ENCODE data around the gene PSMB3.

DNA sequence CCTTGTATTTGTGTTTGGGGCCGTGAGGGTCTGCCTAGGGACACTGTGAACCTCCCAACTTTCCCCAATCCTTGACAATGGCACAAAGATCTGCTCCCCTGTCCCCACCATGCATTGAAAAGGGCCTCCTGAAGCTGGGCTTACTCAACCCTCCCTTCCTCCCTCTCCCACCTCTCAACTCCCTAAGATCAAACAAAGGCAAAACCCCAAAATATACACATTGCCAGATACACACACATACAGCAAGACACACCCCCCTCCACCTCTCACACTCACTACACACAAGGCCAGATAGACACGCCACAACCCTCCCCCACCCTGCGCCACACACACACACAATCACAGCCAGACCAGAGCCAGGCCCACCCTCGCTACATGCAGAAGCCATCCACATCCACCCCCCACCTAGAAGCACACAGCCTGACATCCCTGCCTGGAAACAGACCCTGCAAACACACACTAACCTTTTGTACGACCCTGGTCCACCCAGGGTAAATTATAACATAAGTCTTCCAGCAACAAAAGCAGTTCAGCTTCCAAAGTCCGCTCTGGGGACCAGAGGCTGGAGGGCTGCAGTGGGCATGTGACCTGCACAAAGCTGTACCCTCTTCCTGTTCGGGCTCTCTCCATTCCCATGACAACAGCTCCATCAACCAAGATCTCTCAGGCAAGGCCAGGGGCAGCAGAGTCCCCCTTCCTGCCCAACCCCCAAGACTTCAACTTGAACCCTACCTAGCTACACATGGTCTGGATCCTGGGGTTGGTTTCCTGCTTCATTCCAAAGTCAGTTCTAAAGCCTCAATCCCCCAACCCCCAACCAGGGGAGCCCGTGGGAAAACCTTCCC, 6.3 kb upstream of the PSMB3 start:
- TF ChIP-seq SIN3A (IDR thresholded peaks at IDR 0.05; ENCODE audit: borderline replicate concordance in 2 of 2, control insufficient read depth in 1 of 2, low read depth in 2 of 2, low read length in 2 of 2): no peak
- no peak for TF ChIP-seq ZNF133 (CRISPR knock-in tag; IDR thresholded peaks at IDR 0.05)
- no peak for TF ChIP-seq JUND (IDR thresholded peaks at IDR 0.05; ENCODE audit: borderline replicate concordance, low read depth, low read length)
- TF ChIP-seq JUND (tag; IDR thresholded peaks at IDR 0.05; ENCODE audit: borderline replicate concordance, low read depth, low read length): no peak
- TF ChIP-seq ZNF740 (CRISPR knock-in tag; IDR thresholded peaks at IDR 0.05): no peak
- TF ChIP-seq ZNF740 (tag; IDR thresholded peaks at IDR 0.05): no peak
- TF ChIP-seq, protein P1, sequence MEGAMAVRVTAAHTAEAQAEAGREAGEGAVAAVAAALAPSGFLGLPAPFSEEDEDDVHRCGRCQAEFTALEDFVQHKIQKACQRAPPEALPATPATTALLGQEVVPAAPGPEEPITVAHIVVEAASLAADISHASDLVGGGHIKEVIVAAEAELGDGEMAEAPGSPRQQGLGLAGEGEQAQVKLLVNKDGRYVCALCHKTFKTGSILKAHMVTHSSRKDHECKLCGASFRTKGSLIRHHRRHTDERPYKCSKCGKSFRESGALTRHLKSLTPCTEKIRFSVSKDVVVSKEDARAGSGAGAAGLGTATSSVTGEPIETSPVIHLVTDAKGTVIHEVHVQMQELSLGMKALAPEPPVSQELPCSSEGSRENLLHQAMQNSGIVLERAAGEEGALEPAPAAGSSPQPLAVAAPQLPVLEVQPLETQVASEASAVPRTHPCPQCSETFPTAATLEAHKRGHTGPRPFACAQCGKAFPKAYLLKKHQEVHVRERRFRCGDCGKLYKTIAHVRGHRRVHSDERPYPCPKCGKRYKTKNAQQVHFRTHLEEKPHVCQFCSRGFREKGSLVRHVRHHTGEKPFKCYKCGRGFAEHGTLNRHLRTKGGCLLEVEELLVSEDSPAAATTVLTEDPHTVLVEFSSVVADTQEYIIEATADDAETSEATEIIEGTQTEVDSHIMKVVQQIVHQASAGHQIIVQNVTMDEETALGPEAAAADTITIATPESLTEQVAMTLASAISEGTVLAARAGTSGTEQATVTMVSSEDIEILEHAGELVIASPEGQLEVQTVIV (CRISPR knock-in tag; IDR thresholded peaks at IDR 0.05; ENCODE audit: borderline replicate concordance): no peak
- no peak for TF ChIP-seq POLR2AphosphoS5 (IDR thresholded peaks at IDR 0.05; ENCODE audit: control insufficient read depth, insufficient read depth, low read depth, low read length)
- TF ChIP-seq EZH2 (IDR thresholded peaks at IDR 0.05; ENCODE audit: borderline replicate concordance, low read depth, low read length): no peak

All from K562 (cell line).